Effector CD4-positive, alpha-beta T cell (primary cell): ENCODE results near the gene EIF1.
"Not testable (repeated sequence)": the region's sequence is repeated elsewhere in the genome, so short reads cannot be mapped to it uniquely, and the experiment has no call there.

Source experiments
- DNase-seq: peaks from one replicate; pipeline ENCODE4 v3.0.0-alpha.2; 2020

Gene EIF1

DNA sequence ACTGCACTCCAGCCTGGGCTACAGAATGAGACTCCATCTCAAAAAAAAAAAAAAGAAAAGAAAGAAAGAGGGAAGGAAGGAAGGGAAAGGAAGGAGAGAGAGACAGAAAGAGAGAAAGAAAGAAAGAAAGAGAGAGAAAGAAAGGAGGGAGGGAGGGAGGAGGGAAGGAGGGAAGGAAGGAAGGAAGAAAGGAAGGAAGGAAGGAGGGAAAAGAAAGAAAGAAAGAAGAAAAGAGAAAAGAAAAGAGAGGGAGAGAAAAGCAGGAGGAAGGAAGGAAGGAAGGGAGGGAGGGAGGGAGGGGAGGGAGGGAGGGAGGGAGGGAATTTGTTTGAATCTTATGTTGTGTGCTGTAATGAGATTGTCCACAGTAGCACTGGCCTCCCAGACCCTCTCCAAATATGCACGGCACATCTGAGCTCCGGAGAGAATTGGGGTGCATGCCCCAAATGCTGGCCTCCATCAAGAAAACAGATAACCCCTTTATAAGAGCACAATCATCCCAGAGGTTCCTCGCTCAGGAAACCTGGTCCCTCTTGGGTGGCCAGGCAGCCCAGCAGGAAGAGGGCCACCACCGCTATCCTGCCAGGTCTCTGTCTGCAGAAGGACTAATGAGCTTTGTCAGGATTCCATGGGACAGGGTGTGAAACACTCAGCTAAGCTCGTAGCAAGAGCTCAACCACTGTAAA lies 8.8 kb upstream of the EIF1 start:
- DNase-seq: no peak

DNA sequence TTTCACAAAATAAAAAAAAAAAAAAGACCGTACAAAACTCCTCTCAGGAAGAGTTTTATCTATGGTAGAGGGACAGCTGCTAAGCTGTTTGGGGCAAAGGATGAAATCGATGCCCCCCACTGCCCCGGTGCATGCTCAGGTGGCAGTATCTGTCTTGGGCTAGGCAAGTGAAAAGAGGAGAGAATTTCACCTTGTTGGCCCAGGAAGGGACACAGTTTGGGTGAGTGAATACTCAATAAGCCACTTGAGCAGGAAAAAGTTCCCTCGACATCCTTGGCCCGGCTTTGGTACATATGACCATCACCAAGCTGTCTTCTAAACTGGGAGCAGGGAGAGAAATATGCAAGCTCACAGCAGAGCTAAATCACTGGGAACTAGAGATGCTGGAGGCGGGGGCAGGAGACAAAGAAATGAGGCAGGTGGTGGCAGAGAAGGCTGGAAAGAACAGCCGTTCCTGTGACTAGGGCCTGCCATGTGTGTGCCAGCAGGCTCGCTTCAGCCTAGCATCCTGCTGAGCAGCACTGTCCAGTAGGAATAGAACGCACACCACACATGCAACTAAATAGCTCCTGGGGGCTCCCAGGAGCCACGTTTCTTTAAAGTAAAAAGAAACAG lies 8.2 kb upstream of the EIF1 start:
- DNase-seq: no peak

DNA sequence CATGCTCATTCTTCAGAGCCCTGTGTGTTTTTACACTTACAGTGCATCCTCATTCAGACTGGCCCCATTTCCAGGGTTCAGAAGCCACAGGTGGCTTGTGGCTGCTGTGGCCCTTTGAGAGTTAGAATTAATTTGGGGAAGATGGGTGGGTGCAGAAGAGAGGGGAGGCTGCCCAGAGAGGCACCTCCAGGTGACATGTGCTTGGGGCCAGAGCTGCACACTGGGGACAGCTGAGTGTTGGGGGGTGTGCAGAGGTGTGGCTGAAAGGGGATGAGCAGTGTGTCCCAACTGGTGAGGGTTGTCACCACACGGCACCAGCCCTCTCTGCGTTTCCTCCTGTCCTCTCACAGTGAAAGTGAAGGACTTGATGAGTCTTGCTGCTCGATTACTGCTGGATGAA lies 6.9 kb upstream of the EIF1 start:
- no peak for DNase-seq

DNA sequence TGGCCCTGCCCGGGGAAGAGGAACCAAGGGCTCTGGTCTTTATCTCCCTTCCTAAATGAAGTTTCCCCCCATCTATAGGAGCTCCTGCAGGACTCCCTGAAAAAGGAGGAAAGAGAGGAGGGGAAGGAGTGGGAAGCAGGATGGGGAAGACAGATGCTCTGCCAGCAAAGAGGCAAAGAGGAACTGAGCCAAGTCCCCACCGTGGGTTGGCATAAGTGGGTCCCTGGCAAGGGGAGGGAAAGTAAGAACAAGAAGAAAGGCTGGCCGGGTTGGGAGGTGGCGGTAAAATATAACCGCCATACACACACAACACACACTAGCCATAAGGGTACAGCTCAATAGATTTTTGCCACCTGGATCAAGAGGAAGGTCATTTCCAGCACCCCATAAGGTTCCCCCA lies 6.1 kb upstream of the EIF1 start:
- no peak for DNase-seq

DNA sequence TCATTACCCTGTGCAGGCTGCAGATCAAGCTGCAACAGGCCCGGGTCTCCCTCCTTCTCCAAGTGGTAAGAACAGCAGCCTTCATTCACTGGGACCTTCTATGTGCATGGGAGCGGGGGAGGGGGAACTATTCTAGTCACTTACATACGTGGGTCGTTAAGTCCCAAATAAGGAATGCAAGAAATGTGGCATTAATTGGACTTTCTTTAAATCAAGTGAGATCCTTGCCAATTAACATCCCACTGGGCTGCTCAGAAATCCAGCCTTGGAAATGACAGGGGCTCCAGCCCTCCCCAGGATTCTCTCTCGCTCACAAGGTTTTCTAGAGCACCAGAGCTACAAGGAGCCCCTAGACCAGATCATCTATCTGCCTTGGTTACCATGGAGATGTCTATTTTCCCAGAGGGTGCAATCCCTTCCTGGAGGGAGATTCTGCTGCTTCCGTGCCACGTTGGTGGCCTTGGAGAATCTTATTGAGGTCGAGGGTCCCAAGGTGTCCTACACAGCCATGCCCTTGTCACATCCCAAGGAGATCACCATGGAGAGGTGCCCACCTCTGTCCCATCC lies 5.2 kb upstream of the EIF1 start:
- DNase-seq: no peak

DNA sequence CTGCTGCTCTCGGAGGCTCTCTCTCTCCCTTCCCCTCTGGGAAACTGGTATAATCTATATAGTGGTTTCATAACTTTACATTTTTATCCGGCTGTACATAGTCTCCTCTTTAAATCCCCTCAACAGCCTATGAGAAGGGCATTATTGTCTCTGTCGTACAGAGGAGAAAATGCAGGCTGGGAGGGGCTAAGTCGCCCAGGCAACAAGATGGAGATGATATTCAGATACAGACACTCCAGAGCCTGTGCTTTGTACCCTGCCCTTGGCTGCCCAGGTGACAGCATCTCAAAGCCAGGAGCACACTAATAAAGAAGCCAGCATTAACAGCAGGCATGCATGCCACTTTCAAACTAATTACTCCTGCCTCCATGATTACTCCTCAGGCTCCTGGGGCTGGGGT lies 4.7 kb upstream of the EIF1 start:
- DNase-seq: no peak

DNA sequence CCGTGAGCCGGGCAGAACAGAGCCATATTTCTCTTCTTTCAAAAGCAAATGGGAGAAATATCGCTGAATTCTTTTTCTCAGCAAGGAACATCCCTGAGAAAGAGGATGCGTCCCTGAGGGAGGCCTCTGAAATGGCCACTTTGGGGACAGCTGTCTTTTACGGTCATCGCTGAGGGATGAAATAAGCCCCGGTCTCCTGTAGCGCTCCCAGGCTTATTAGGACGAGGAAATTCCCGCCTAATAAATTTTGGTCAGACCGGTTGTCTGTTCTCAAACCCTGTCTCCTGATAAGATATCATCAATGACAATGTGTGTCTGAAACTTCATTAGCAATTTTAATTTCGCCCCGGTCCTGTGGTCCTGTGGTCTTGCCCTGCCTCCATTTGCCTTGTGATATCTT lies 2.9 kb upstream of the EIF1 start:
- not testable (repeated sequence) for DNase-seq

DNA sequence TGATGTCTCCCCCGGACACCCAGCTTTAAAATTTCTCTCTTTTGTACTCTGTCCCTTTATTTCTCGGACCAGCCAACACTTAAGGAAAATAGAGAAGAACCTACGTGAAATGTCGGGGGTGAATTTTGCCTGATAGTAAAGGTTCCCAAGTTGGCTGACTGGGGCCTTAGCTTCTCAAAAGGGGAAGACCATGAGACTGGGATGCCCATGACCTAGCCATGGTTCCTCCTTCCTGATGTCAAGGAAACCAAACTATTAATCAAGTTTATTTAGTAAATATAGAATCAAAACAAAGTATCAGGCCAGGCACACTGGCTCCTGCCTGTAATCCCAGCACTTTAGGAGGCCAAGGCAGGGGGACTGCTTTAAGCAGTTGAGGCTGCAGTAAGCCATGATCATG lies 2.4 kb upstream of the EIF1 start:
- DNase-seq: no peak

DNA sequence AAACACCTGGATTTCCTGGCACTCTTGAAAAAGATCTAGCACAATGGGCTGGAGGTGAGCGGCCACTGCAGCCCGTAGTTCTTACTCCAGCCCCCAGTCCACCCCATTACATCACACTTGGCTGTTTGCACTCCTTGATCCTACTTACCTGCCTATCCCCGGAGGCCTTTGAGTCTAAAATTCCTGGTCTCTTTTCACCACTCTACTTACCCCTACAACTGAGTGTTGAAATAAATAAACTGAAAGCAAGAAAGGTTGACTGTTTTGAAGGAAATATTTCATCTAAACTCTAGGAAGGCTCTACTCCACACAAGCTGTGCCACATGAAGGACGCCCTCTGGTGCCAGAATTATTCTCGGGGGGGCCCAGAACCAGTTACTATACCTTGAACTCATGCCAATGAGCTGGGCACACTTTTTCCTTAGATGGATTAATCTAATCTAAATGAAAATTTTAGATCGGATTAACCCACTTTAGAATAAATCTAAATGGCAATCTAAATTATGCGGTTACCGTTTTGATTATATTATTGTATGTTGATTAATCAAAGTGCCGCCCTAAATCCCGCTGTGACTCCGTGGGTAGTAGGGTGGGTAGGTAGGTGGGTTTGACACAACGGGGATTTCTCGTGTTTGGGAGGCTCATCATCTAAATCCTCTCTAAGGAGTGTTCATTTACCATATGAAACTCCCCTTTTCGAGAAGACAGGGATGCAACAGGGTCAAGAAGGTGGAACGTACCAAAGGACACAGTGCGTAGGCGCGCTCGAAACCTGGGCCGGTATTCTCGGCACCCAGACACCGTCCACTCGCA lies 651 bp upstream of the EIF1 start:
- peak; percentile 56 for DNase-seq

DNA sequence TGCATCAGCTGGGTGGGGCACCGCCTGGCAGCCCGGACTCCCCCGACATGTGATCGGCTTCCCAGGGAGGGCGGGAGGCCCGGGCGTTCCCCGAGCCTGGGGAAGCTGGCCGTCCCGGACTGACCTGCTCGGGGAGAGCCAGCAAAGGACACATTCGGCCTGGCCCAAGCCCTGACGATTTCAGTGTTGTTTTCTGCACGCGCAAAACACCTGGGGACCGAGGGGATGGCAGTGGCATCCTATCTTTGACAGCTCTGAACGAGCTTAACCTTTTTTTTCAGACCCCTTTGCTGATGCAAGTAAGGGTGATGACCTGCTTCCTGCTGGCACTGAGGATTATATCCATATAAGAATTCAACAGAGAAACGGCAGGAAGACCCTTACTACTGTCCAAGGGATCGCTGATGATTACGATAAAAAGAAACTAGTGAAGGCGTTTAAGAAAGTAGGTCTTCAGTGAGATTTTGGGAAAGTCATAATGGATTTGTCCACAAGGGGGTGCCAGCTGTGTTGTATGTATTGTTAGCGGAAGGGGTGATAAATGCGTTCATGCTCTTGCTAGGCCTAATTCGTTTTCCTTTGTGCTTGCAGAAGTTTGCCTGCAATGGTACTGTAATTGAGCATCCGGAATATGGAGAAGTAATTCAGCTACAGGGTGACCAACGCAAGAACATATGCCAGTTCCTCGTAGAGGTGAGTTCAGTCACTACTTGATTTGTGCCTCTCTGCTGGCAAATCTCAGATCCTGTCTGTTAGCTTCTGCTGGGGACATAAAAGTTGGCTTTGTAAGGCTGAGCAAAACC lies 1.0 kb downstream of the EIF1 start:
- DNase-seq: peak; percentile 43

DNA sequence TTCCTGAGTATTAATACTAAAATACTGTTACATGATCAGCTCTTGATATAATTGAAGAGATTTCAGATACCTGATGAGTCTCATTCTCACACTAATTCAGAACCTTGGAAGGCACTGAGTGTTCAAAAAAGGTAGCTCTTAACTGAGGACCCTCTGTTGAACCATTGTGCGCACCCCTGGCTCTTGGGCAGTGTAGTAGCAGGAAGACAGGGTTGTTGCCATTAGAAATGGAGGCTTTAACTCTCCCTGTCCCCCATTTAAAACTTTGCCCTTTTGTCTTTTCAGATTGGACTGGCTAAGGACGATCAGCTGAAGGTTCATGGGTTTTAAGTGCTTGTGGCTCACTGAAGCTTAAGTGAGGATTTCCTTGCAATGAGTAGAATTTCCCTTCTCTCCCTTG lies 1.8 kb downstream of the EIF1 start:
- DNase-seq: no peak

DNA sequence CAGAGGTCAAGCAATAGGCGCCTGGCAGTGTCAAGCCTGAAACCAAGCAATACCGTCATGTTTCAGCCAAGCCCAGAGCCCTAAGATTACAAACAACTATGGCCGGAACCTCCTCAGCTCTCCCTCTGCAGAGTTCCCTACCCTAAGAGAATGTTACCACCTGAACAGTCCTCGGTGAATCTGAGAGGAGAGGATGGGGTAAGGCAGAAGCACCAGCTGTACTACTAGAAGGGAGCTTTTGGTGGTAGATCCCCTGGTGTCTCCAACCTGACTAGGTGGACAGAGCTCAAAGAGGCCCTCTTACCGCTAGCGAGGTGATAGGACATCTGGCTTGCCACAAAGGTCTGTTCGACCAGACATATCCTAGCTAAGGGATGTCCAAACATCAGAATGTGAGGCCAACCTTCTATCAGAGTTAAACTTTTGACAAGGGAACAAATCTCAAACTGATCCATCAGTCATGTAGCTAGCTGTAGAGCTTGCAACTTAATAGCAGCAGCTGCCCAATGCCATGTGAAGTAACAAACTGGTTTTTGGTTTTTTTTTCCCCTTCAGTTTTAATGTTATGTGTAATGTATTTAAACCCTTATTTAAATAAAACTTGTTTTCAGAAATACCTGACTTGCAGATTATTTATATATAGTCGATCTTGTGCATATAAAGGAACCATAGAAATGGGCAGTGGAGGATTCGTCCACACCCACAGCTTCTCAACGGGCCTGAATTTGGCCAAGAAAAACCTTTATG lies 2.5 kb downstream of the EIF1 start:
- DNase-seq: no peak

DNA sequence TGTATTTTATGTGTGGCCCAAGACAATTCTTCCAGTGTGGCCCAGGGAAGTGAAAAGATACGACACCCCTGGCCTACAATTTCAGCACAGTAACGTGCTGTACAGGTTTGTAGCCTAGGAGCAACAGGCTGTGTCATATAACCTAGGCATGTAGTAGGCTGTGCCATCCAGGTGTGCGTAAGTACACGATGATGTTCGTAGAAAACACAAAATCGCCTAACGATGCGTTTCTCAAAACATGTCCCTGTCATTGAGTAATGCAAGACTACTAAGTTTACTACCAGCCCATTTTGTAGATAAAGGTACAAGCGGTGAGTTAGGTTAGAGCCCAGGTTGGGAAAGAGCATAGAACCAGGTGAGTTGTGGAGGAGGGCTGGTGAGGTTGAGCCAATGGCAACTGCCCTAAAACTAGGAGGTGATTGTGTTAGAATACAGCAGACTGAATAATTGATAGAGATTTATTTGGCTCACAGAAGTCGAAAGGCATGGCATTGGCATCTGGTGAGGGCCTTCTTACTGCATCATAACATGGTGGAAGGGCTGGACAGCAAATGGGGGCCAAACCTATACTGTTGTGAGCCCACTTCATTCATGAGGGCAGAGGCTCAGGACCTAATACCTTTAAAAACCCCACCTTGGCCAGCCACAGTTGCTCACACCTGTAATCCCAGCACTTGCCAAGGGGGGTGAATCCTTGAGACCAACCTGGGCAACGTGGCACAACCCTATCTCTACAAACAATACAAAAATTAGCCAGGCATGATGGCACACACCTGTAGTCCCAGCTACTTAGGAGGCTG lies 4.2 kb downstream of the EIF1 start:
- no peak for DNase-seq

DNA sequence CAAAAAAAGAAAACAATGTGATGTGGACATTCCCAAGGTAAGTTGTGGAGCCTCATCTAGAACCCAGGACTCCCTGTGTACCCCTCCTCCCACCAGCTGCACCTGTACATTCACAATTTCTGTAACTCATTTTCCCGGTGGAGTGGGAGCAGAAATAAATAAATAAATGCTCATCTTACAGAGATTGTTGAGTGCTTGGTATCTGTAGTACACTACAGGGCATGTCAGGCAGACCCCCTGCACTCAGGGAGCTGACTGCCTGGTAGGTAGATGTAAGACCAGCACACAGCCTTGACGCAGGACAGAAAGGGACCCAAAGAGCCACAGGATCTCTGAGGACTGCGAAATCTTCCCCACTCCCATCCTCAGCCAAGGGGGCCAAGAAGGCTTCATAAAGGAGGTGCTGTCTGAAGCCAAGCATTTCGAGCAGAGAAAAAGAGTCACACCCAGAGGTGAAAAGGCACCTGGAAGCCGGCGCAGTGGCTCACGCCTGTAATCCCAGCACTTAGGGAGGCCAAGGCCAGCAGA lies 6.5 kb downstream of the EIF1 start:
- no peak for DNase-seq

DNA sequence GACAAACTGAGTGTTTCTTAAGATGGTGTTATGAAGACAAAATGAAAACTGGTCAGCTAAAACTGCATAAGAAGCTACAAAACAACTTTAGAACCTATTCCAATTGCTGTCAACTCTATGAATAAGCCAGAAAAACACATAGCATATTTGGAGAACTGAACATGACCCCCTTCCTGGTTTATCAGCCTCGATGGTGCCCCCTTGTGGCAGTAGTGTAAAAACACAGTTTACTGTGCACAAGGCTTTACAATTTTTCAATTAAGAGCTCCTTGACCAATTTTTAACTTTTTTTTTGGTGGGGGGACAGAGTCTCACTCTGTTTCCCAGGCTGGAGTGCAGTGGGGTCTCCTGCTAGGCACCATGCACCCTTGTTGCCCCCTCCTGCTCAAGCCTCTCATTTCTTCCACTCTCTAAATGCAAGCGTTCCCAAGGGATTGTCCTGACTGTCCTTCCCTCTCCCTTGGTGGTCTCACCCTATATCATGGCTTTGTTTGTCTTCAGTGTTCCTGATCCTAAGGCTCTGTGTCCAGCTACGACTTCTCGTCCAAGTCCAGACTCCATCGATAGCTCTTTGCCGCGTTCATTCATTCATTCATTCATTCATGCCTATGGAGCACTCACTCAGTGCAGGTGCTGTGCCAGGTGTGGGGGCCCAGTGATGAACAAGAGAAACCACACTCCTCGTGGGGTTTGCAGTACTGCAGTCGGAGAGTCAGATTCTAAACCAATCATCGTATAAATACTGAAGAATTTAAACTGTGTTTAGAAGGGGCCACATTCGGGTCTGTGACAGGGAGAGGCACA lies 7.5 kb downstream of the EIF1 start:
- peak; percentile 79 for DNase-seq

DNA sequence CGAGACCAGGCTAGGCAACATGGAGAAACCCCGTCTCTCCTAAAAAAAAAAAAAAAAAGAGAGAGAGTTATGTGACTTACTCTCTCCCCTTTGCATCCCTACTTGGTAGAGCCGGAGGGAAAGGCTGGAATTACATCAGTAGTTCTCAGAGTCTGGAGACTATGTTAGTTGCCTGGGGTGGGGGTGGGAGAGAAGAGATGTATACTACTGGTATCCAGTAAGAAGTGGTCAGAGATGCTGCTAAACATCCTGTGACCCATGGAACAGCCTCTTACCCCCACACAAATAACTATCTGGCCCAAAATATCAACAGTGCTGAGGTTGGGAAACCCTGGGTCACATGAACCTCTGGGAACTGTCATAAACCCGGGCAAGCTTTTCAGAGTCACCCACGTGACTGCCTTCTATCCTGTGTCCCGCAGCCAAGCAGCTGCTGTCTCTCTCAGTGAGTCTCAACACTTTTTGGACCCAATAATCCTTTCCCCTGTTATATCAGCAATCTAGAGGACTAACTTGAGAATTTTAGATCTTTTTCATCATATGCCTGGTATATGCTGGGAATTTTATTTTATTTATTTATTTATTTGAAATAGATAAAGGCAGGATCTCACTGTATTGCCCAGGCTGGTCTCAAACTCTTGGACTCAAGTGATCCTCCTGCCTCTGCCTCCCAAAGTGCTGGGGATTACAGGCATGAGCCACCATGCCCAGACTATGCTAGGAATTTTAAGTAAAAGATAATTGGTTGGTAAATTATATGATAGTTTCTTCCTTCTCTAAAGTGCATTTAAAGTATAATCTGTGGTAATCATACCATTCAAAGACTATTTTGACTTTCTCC lies 8.7 kb downstream of the EIF1 start:
- DNase-seq: no peak

DNA sequence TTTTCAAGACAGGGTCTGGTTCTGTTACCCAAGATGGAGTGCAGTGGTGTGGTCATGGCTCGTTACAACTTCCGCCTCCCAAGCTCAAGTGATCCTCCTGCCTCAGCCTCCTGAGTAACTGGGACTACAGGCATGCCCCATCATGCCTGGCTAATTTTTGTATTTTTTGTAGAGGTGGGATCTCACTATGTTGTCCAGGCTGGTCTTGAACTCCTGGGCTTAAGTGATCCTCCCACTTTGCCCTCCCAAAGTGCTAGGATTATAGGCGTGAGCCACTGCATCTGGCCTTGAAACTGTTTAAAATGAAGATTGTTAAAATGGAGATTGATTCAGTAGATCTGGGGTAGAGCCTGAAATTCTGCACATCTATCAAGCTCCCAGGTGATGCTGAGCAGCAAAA lies 12.2 kb downstream of the EIF1 start:
- DNase-seq: not testable (repeated sequence)

DNA sequence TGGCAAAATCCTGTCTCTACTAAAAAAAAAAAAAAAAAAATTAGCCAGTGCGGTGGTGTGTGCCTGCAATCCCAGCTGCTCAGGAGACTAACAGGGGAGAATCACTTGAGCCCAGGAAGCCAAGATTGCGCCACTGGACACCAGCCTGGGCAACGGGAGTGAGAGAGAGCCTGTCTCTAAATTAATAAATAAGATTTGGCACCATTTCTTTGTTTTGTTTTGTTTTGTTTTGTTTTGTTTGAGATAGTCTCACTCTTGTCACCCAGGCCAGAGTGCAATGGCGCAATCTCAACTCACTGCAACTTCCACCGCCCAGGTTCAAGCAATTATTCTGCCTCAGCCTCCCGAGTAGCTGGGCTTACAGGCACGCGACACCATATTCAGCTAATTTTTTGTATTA lies 14.0 kb downstream of the EIF1 start:
- DNase-seq: no peak
